Bronchial epithelial cell (primary cell): ENCODE results near the gene NUP93. TPM values are rescaled to one million over a fixed set of nuclear protein-coding genes. Genes with fewer than 3 reads are reported as not detected.

Source experiments
- DNase-seq: peaks from one replicate; pipeline ENCODE4 v3.0.0-alpha.2; 2010; ENCODE audit warnings: low read depth
- FAIRE-seq: peaks from 2 replicates; lab custom pipeline; 2011; peaks lifted over from hg19 to GRCh38; lab: Jason Lieb, UNC
- H3K27me3 ChIP-seq: 2 replicates; pipeline ENCODE4 v1.5.1; 2011; ENCODE audit warnings: low read length; ENCODE audit not compliant: control insufficient read depth, insufficient read depth
- H3K36me3 ChIP-seq: 2 replicates; pipeline ENCODE4 v1.5.1; 2011; ENCODE audit warnings: low read length; ENCODE audit not compliant: control insufficient read depth, insufficient read depth
- H3K4me3 ChIP-seq: 2 replicates; pipeline ENCODE4 v1.5.1; 2011; ENCODE audit warnings: mild to moderate bottlenecking, low read depth, low read length, control low read depth
- total RNA-seq: library from RNA; depleted of rRNA; stranded (reverse); fragments of >200 nt; gene quantifications from 2 replicates; pipeline ENCODE4 v1.2.1, GENCODE V29; 2014
- TF ChIP-seq, protein P1 (sequence below): IDR thresholded peaks from 2 replicates; pipeline ENCODE4 v1.5.1; 2011; ENCODE audit warnings: mild to moderate bottlenecking, moderate library complexity, low read length, control low read depth, inconsistent platforms; ENCODE audit not compliant: insufficient read depth, severe bottlenecking

Gene NUP93
- total RNA-seq, 1 donor from 2014 or later: 47.4 TPM

GRCh38 chr16:56684256-56684925 is 45.5 kb upstream of the NUP93 start:
- FAIRE-seq (no peak), DNase-seq (peak; percentile 33)
- TF ChIP-seq, protein P1, sequence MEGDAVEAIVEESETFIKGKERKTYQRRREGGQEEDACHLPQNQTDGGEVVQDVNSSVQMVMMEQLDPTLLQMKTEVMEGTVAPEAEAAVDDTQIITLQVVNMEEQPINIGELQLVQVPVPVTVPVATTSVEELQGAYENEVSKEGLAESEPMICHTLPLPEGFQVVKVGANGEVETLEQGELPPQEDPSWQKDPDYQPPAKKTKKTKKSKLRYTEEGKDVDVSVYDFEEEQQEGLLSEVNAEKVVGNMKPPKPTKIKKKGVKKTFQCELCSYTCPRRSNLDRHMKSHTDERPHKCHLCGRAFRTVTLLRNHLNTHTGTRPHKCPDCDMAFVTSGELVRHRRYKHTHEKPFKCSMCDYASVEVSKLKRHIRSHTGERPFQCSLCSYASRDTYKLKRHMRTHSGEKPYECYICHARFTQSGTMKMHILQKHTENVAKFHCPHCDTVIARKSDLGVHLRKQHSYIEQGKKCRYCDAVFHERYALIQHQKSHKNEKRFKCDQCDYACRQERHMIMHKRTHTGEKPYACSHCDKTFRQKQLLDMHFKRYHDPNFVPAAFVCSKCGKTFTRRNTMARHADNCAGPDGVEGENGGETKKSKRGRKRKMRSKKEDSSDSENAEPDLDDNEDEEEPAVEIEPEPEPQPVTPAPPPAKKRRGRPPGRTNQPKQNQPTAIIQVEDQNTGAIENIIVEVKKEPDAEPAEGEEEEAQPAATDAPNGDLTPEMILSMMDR: no peak
- no peaks in the 10 kb centered on the region for H3K27me3 ChIP-seq
- H3K4me3 ChIP-seq: peak overlapping the region; percentile 95
- peaks cover 9% of the 10 kb centered on the region for H3K36me3 ChIP-seq

GRCh38 chr16:56684926-56685590 is 44.9 kb upstream of the NUP93 start:
- DNase-seq: peak; percentile 37
- H3K36me3 ChIP-seq: peaks cover 9% of the 10 kb centered on the region
- no peaks in the 10 kb centered on the region for H3K27me3 ChIP-seq
- H3K4me3 ChIP-seq: no peak overlapping the region
- FAIRE-seq: peak; percentile 77
- TF ChIP-seq, protein P1: no peak

- Histone ChIP-seq H3K27me3 (no peaks in the 10 kb centered on the region), H3K4me3 (no peak overlapping the region), H3K36me3 (peaks cover 9% of the 10 kb centered on the region)
- TF ChIP-seq, protein P1: no peak
- no peak for DNase-seq
- no peak for FAIRE-seq
These were observed 43.2 kb upstream of the NUP93 start for GRCh38 chr16:56686758-56687157.

GRCh38 chr16:56688762-56689161 is 41.2 kb upstream of the NUP93 start:
- no peaks in the 10 kb centered on the region for H3K27me3 ChIP-seq
- FAIRE-seq: no peak

DNA sequence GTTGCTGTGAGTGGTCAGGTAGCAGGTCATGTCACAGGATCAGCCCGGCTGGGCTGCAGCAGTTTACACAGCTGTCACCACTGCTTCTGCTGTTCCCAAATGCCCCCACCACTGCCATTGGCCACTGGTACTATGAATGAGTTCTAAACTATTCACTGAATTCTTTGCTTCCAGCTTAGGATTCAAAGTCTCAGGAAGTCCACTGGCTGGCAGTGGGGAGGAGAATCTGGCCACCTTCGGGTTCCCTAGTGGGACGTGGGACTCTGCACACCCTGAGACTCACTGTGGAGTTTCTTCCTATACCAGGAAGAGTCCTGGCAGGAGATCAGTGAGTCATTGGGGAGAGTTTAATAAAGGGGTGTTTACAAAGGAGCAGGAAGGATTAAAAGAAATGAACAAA is 40.8 kb upstream of the NUP93 start:
- Histone ChIP-seq H3K4me3 (no peak overlapping the region), H3K36me3 (peaks cover 1% of the 10 kb centered on the region), H3K27me3 (no peaks in the 10 kb centered on the region)
- FAIRE-seq: peak; percentile 62
- DNase-seq: peak; percentile 74
- TF ChIP-seq, protein P1: no peak

More at GRCh38 chr16:56688762-56689161, 41.2 kb upstream of the NUP93 start:
- DNase-seq: no peak
- H3K4me3 ChIP-seq: no peak overlapping the region
- H3K36me3 ChIP-seq: peaks cover 1% of the 10 kb centered on the region
- TF ChIP-seq, protein P1: no peak
